HL-60 (cell line): ENCODE measurements around the gene NEB.
"Not testable (repeated sequence)": the region's sequence is repeated elsewhere in the genome, so short reads cannot be mapped to it uniquely, and the experiment has no call there.

Experiments used
- CTCF ChIP-seq: IDR thresholded peaks from one replicate; pipeline ENCODE4 v1.5.1; 2011; ENCODE audit warnings: low read length, control low read depth, inconsistent platforms; ENCODE audit not compliant: insufficient read depth
- GABPA ChIP-seq: IDR thresholded peaks from 2 replicates; pipeline ENCODE4 v1.6.1; 2012; ENCODE audit warnings: low read depth
- POLR2AphosphoS5 ChIP-seq: IDR thresholded peaks from 2 replicates; pipeline ENCODE4 v1.6.1; 2012; ENCODE audit warnings: low read depth

GRCh38 chr2:151603530-151603929 is 130.7 kb downstream of the NEB start:
- TF ChIP-seq CTCF, POLR2AphosphoS5, GABPA: not testable (repeated sequence)
